NCI-H146 treated with DMSO at 0.1 percent for 48 hours (cell line): Measurements from ENCODE around the gene HUNK.
"Not testable (repeated sequence)": the region's sequence is repeated elsewhere in the genome, so short reads cannot be mapped to it uniquely, and the experiment has no call there.

Source experiments
- DNase-seq: peaks from one replicate; lab custom pipeline; 2025; ENCODE audit not compliant: unreplicated experiment; lab: John Stamatoyannopoulos, UW

Gene HUNK

DNA sequence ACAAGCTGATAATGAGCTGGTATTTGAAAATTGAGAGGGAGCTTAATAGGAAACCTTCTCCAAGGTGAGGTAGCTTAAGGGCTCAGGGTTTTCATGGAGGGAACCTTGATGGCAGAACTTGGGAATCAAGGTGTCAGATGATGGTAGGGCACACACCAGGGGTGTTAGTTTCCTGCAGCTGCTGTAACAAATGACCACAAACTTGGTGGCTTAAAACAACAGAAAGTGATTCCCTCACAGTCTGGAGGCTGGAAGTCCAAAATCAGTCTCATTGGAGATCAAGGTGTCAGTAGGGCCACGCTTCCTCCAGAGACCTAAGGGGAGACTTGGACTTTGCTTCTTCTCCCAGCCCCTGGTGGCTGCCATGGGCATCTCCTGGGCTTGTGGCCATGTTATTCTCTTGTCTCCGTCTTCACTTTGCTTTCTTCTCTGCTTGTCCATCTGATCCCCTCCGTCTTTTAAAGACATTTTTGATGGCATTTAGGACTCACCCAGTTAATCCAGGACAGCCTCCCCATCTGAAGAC is 45.5 kb downstream of the HUNK start:
- no peak for DNase-seq

GRCh38 chr21:31920275-31920674 is 47.5 kb downstream of the HUNK start:
- no peak for DNase-seq

DNA sequence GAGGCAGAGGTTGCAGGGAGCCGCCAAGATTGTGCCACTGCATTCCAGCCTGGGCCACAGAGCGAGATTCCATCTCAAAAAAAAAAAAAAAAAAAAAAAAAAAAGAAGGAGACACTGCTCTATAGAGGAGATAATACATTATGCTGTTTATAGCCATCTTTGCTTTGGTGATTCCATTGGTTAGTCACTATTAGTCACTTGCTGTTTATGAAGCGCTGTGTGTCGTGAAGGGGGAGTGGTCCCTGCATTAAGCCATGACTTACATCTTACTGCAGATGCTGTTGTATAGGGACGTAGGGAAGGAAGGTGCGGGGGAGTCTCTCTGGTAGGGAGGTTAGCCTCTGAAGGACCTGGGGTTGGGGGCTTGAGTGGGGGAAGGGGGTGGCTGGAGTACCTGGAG is 48.3 kb downstream of the HUNK start:
- DNase-seq, result no peak

DNA sequence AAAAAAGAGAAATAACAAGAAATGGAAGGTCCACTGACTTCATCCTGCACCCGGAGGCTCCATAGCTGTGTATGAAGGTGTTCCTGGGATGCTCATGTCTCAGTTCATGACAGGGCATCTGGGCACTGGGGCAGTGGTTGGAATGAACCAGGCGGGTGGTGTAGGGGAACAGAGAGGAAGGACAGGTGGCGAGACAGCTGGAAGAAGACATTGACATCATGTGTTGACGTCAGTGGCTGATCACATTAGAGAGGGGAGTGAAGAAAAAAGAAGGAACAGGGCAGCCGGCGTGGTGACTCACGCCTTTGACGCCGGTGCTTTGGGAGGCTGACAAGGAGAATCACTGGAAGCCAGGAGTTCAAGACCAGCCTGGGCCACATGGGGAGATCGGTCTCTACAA is 50.1 kb downstream of the HUNK start:
- no peak for DNase-seq

DNA sequence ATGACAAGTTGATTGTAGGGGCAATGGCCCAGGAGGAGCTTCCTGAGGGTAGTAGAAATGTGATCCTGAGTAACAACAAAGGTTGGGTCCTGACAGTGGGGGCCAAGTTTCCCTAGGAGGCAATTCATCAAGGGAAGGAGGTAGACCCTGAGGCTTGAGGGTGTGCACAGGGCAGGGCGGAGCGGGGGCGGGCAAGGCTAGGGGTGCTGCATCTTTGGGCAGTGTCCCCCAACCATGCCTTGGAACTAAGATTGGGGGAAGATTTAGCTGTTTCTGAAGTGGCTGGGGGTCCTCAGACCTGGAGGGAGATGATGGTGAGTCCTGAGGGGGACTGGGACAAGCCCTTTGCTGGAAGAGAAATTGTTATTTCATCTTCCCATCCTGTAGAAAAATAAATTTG is 50.9 kb downstream of the HUNK start:
- no peak for DNase-seq

DNA sequence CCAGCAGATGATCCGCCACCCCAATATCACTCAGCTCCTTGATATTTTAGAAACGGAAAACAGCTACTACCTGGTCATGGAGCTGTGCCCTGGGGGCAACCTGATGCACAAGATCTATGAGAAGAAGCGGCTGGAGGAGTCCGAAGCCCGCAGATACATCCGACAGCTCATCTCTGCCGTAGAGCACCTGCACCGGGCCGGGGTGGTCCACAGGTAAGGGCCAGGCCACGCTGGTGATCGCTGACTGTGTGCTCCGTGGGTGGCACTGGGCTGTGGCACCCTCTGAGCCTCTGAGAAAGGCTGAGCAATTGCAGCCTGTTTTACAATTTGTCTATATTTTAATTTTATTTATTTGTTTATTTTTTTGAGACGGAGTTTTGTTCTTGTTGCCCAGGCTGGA is 51.7 kb downstream of the HUNK start:
- no peak for DNase-seq

GRCh38 chr21:31926498-31926897 is 53.7 kb downstream of the HUNK start:
- no peak for DNase-seq

DNA sequence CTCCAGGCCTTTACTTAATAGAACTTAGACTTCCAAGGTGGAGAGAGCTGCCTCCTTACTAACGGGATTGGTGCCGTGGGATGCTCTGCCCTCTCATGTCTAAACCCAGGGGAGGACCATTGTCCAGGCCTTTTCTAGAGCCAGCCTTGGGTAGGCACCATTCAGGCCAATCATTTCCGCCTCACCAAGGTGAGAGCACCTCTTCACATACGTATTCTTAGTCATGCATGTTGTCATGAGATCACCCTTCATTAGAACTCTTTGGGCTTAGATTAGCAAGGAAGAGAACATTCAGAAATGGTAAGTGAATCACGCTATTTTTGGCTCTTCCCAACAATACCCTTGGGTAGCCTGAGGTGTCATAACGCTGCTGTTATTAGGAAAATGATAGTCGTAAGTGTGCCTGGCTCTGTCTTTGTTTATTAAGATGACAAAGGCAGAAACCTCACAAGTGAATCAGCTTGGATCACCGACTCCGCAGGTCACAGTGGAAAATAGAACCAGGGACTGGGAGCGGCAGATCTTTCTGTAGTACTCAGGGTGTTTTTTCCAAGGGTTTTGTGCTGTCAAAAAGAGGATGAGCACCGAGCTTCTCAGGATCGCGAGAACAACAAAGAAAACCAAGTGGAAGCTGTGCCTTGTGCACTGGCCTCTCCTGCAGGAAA is 55.0 kb downstream of the HUNK start:
- no peak for DNase-seq

DNA sequence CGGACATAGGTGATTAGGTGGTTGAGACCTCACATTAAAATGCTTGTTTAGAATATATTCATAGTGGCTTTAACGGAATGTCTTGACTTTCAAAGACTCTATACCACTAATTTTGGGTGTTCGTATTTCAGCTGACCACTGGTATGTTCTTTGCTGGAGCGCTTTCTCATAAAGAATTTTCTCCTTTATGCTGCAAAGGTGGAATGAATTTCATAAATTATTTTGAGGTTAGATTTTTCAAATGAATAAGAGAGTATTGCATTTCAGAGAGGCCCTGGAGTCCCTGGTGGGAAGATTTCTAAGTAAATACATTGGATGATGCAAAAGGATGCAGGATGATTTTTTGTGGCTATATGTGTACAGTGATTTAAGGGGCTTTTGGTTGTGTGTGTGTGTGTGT is 55.8 kb downstream of the HUNK start:
- DNase-seq, result no peak

DNA sequence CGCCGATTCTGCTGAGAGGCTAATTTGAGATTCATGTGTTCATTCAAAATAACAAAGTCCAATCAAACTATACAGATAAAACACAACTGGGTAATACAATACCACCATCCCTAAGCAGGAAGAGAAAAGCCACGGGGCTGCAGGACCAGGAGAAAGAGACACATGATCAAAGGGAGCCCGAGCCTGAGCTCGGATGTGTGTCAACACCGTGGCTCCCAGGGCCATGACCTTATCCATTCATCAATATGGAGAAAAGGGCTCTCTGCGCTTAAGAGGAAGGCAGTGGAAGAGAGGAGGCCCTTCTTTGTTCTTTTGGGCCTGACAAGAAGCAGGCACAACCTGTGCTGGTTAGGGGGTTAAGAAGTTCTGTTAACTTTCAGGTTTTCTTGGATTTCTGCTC is 56.7 kb downstream of the HUNK start:
- no peak for DNase-seq

DNA sequence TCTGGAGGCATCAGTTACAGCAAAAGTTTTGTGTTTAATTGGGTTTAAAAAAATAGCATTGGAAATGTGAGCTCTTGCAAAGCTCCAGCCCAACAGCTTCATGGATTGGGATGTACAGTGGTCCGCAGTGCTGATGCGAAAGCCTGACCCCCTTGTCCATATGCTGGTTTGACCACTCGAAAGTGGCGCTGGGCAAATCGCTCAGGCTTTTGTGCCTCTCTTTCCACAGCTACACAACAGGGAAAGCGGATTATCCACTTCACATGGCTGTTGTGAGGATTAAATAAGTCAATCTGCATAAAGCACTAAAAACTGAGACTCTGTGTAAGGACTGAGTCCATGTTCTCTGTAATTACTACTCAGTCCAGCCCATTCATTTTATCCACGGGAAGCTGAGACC is 57.2 kb downstream of the HUNK start:
- DNase-seq, result no peak

DNA sequence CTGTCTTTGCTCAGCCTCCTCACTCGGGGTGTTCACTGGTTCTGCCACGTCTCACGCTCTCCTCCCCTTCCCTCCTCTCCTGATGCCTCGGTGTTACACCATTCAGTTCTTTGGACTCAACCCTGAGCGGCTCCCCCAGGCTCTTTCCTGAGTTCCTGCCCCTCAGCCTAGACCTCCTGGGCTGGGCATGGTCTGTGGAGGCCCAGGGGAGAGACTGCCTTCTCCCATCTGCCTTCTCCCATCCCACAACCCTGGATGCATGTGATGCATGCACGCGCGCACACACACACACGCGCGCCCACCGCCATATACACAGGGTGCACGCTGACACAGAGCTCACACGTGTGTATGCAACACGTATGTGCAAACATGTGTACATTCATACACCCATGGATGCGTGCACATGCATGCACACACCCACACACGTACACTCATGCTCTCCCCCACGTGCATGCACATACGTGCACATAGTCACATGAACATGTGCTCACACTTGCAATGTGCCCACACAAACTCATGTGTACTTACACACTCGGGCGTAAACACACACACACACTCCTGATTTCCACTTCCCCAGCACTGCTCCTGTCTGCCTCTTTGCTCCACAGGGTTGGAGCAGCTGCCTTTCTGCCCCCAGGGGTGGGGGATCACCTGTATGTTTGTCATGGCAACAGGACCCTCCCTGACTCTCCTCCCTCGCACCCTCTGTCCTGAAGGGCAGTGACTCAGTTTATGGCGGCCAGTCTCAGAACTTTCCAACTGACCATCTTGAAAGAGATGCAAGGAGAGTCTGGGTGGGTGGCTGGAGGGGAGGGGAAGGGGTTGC is 59.0 kb downstream of the HUNK start:
- no peak for DNase-seq

GRCh38 chr21:31932470-31932764 is 59.6 kb downstream of the HUNK start:
- no peak for DNase-seq

DNA sequence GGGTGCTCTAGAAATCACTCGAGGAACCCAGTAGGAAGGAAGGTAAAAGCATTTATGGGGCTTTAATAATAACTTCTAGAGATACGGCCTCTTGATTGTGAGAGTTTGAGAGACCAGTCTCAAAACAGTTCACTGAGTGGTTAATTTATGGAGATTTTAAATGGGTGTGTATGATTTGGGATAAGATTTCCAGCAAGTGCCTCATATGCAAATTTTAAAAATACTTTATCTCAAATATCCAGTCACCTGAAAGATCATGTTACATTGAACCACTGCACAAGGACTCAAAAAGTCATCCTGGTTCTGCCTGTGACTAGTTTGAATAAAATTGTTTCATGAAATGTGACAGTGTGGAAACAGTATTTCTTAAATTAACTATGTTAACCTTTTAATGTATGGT is 64.5 kb downstream of the HUNK start:
- DNase-seq, result no peak

DNA sequence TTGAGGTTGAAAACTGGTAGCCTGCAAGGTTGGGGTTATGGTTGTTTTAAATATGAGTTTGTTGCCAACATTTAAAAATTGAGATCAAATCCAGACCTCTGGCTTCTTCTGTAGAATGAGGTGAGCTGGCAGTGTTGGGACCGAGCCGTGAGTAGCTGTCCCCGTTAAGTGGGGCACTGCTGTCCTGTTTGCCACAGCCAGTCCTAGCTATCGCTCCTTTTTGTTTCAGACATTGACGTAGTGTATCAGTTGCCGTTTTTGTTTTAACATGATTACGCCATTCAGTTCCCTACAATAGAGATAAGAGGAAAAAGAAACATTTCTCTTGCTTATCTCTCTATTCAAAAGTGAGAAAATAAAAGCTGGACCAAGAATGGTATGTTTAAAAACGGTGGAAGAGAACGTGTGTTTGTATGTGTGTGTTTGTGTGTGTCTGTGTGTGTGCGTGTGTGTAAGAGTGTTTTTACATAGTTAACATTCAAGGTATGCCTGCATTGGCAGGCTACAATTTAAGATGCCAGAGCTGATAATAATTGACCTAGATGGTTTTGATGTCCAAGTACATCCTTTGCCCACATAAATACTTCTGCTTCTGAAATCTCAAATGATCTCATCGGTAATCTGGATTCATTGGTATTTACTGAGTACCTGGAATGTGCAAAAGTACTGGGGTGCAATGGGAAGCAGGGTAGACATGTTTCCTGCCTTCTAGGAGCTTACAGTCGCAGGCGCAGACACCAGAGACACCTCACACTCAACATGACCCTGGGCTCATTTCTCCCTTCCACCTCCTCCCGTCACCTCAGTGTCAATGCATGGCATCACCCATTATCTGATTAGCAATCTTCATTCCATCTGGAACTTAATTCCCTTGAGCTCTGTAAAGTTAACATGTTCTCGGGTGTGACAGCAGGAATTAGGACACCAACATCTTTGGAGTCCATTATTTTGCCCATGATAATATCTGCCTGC is 65.8 kb downstream of the HUNK start:
- DNase-seq, result no peak

DNA sequence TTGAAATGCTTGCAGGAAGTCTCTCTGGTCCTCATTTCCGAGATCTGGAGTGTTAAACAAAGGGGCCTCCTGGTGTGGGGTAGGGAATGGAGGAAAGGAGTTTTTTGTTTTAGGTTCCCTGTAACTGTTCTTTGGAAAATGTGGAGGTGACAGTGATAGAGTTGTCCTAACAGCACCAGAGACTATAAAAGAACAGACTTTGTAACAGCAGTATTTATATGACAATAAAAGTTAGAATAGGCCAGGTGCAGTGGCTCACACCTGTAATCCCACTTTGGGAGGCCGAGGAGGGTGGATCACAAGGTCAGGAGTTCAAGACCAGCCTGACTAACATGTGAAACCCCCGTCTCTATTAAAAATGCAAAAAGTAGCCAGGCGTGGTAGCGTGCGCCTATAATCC is 68.9 kb downstream of the HUNK start:
- no peak for DNase-seq

DNA sequence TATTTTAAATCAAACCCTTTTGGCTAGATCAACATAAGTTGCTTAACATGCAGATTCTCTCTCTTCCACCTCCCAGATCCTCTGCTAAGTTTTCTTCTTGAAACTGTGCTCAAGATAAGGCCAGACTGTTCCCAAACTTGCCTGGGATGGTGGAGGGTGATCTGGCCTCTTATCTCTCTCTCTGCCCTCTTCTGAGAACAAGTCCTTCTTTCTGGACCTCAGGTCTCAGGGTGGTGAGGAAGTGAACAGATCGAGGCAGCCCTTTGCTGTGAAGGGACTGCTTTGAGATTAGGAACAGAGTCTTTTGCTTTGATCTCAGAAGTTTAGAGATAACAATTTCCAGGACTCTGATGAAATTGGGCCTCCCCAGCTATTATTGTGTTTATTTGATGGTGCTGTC is 70.7 kb downstream of the HUNK start:
- no peak for DNase-seq

DNA sequence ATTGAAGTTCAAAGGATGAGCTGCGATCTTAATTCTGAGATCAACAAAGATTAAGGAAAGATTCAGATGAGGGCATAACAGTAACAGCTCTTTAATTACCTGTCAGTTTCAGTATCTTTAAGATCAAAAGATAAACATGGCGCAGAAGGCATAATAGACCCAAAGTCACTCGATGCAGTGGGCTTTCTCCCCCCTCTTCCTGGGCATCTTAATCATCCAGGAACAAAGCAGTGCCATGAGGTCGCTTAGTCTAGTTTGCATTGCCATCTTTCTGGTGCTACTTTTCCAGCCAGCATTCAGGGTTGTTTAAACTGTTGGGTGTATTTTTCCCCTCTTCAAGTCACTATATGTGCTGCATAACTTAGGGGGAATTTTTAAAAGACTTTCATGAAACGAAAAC is 72.3 kb downstream of the HUNK start:
- DNase-seq, result no peak

DNA sequence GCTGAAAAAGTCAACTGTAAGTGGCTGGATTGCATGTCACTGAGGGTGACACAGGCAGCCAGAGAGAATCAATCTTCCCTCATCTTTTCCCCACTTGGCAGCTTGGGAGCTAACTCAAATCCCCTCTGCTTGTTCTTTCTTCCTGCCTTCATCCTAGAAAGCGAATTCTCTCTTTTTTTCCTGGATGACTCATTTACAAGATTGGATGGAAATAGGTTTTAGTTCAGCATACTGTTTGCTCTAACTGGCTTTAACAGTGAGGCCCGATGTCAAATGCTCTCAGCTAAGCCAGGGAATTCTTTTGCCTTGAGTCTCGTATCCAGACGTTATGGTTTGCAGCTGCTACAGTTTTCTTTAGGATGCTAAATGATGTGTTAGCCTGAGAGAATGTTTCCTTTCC is 72.7 kb downstream of the HUNK start:
- no peak for DNase-seq

DNA sequence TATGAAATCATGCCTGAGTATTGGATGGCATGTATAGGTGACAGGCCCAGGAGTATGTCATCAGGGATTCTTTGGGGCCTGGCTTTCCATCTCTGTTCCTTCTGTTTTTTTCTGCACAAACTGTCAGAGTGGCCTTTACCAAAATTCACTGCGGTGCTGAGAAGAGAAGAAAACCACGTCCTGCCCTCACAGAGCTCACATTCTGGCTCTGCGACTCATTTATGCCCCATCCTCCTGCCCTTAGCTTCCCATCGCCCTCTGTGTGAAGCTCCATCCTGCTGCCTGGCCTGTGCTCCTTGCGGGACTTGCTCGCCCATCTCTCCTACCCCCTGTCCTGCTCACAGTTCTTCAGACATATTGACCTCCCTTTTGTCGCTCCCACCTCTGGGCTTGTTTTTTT is 73.4 kb downstream of the HUNK start:
- DNase-seq, result no peak

- not testable (repeated sequence) for DNase-seq
These were observed 74.2 kb downstream of the HUNK start for GRCh38 chr21:31946876-31947550.
